H1 (cell line): ENCODE measurements around the gene OGFRL1. TPM values are rescaled to one million over a fixed set of nuclear protein-coding genes. Genes with fewer than 3 reads are reported as not detected.

Source experiments
- CTCF ChIA-PET: fragments of 300-600 bp; sonication (Branson Sonifier 250); formaldehyde crosslinking; loops from one replicate; lab custom pipeline; 2021; ENCODE audit not compliant: partially characterized antibody; lab: Charles Lee
- POLR2A ChIA-PET: fragments of 300-600 bp; sonication (Branson Sonifier 250); formaldehyde crosslinking; loops from one replicate; lab custom pipeline; 2021; ENCODE audit warnings: inconsistent platforms; ENCODE audit not compliant: partially characterized antibody; lab: Charles Lee
- DNase-seq, 2 experiments: peaks; one replicate each; pipeline versions ENCODE4 v3.0.0 to v3.0.0-alpha.2; 2010 to 2022; ENCODE audit warnings: low spot score in 2 of 2, low read depth in 1 of 2, mixed read lengths in 1 of 2
- FAIRE-seq: peaks from 2 replicates; lab custom pipeline; 2011; peaks lifted over from hg19 to GRCh38; lab: Jason Lieb, UNC
- H2AFZ ChIP-seq: 2 replicates; pipeline ENCODE4 v1.8.1; 2012; ENCODE audit warnings: low read length, inconsistent platforms
- H2AK5ac ChIP-seq: 2 replicates; pipeline ENCODE4 v1.6.1; 2013; ENCODE audit warnings: low read depth, low read length
- H2BK120ac ChIP-seq: replicated peaks from 2 replicates; pipeline ENCODE3; 2013; ENCODE audit warnings: low read depth, low read length, inconsistent platforms
- H2BK12ac ChIP-seq: 2 replicates; pipeline ENCODE4 v1.6.1; 2013; ENCODE audit warnings: low read depth, low read length
- H2BK15ac ChIP-seq: 2 replicates; pipeline ENCODE4 v1.6.1; 2013; ENCODE audit warnings: low read length
- H2BK20ac ChIP-seq: 2 replicates; pipeline ENCODE4 v1.6.1; 2013; ENCODE audit warnings: low read length
- H2BK5ac ChIP-seq: 2 replicates; pipeline ENCODE4 v1.6.1; 2013; ENCODE audit warnings: low read depth, low read length
- H3K14ac ChIP-seq: 2 replicates; pipeline ENCODE4 v1.6.1; 2013; ENCODE audit warnings: inconsistent platforms; ENCODE audit not compliant: insufficient read length
- H3K18ac ChIP-seq: 2 replicates; pipeline ENCODE4 v1.6.1; 2013; ENCODE audit warnings: low read length; ENCODE audit errors: extremely low read depth
- H3K23ac ChIP-seq: 2 replicates; pipeline ENCODE4 v1.6.1; 2013; ENCODE audit warnings: inconsistent platforms; ENCODE audit not compliant: insufficient read length
- H3K23me2 ChIP-seq: 2 replicates; pipeline ENCODE4 v1.6.1; 2013; ENCODE audit warnings: low read depth, low read length
- H3K27ac ChIP-seq: 2 replicates; pipeline ENCODE4 v1.6.1; 2011; ENCODE audit warnings: low read depth, low read length, inconsistent platforms
- H3K27me3 ChIP-seq, 4 experiments: replicated peaks in 1 of 4; 1 replicate in 1 of 4; 2 replicates in 3 of 4; pipeline versions ENCODE4 v1.6.1 to v1.8.1; 2011 to 2013; ENCODE audit warnings: low read length in 3 of 4, mild to moderate bottlenecking in 3 of 4, inconsistent platforms in 2 of 4, mixed read lengths in 2 of 4, moderate library complexity in 1 of 4; ENCODE audit not compliant: control insufficient read depth in 3 of 4, insufficient read depth in 3 of 4; ENCODE audit errors: extremely low read depth in 1 of 4
- H3K36me3 ChIP-seq, 4 experiments: 2 replicates each; pipeline versions ENCODE4 v1.6.1 to v1.8.1; 2011 to 2013; ENCODE audit warnings: mild to moderate bottlenecking in 4 of 4, low read length in 3 of 4, moderate library complexity in 2 of 4, control low read depth in 1 of 4, inconsistent platforms in 1 of 4; ENCODE audit not compliant: insufficient read depth in 4 of 4, control insufficient read depth in 2 of 4
- H3K4ac ChIP-seq: replicated peaks from 2 replicates; pipeline ENCODE3; 2013; ENCODE audit warnings: low read length, low read depth, mixed read lengths, inconsistent platforms; ENCODE audit not compliant: insufficient read length
- H3K4me1 ChIP-seq, 4 experiments: replicated peaks in 1 of 4; 1 replicate in 1 of 4; 2 replicates in 3 of 4; pipeline versions ENCODE4 v1.6.1 to v1.8.1; 2011 to 2013; ENCODE audit warnings: low read length in 3 of 4, inconsistent platforms in 2 of 4, mixed read lengths in 1 of 4; ENCODE audit not compliant: insufficient read depth in 4 of 4, control insufficient read depth in 3 of 4
- H3K4me2 ChIP-seq, 2 experiments: 2 replicates each; pipeline versions ENCODE4 v1.6.1 to v1.8.1; 2011 to 2013; ENCODE audit warnings: low read depth in 2 of 2, low read length in 2 of 2, control low read depth in 1 of 2, inconsistent platforms in 1 of 2, mild to moderate bottlenecking in 1 of 2; ENCODE audit not compliant: insufficient read depth in 1 of 2
- H3K4me3 ChIP-seq, 4 experiments: fragments of 200-600, 300-600 bp in 1 of 4; sonication (generic), shearing (Covaris generic), sonication (Bioruptor Twin) in 1 of 4; 2 replicates each; pipeline versions ENCODE4 v1.5.1 to v1.8.1; 2011 to 2016; ENCODE audit warnings: low read length in 4 of 4, low read depth in 3 of 4, control low read depth in 2 of 4, inconsistent platforms in 2 of 4, mild to moderate bottlenecking in 2 of 4, mixed read lengths in 1 of 4, moderate library complexity in 1 of 4; ENCODE audit not compliant: insufficient read depth in 2 of 4; ENCODE audit errors: extremely low read depth in 1 of 4
- H3K56ac ChIP-seq: replicated peaks from 2 replicates; pipeline ENCODE3; 2013; ENCODE audit warnings: low read depth, mild to moderate bottlenecking, mixed read lengths, low read length, inconsistent platforms; ENCODE audit not compliant: insufficient read length
- H3K79me1 ChIP-seq: 2 replicates; pipeline ENCODE4 v1.6.1; 2013; ENCODE audit warnings: low read depth, low read length, control low read depth
- H3K79me2 ChIP-seq, 2 experiments: 2 replicates each; pipeline versions ENCODE4 v1.6.1 to v1.8.1; 2012 to 2013; ENCODE audit warnings: low read length in 2 of 2, mild to moderate bottlenecking in 2 of 2, inconsistent platforms in 1 of 2; ENCODE audit not compliant: insufficient read depth in 2 of 2, control insufficient read depth in 1 of 2
- H3K9ac ChIP-seq, 4 experiments: replicated peaks in 1 of 4; 1 replicate in 1 of 4; 2 replicates in 3 of 4; pipeline versions ENCODE4 v1.6.1 to v1.8.1; 2011 to 2013; ENCODE audit warnings: low read depth in 3 of 4, low read length in 3 of 4, control low read depth in 2 of 4, mild to moderate bottlenecking in 2 of 4, moderate library complexity in 2 of 4, inconsistent platforms in 1 of 4; ENCODE audit errors: extremely low read depth in 1 of 4
- H3K9me3 ChIP-seq, 2 experiments: 2 replicates each; pipeline versions ENCODE4 v1.6.1 to v1.8.1; 2012 to 2013; ENCODE audit warnings: mild to moderate bottlenecking in 2 of 2, moderate library complexity in 2 of 2, control low read depth in 1 of 2, inconsistent platforms in 1 of 2, low read depth in 1 of 2, low read length in 1 of 2, mixed read lengths in 1 of 2; ENCODE audit not compliant: insufficient read depth in 2 of 2
- H4K20me1 ChIP-seq, 2 experiments: replicated peaks in 1 of 2; 2 replicates each; pipeline versions ENCODE3 to v1.8.1; 2011 to 2013; ENCODE audit warnings: inconsistent platforms in 2 of 2, low read length in 2 of 2, mild to moderate bottlenecking in 1 of 2; ENCODE audit not compliant: insufficient read depth in 2 of 2, control insufficient read depth in 1 of 2
- H4K5ac ChIP-seq: 2 replicates; pipeline ENCODE4 v1.6.1; 2013; ENCODE audit warnings: low read length, low read depth, mixed read lengths, inconsistent platforms; ENCODE audit not compliant: insufficient read length
- H4K8ac ChIP-seq: 2 replicates; pipeline ENCODE4 v1.8.0; 2013; ENCODE audit warnings: mild to moderate bottlenecking, moderate library complexity, low read length, inconsistent platforms; ENCODE audit not compliant: insufficient read depth; ENCODE audit errors: extremely low read depth
- H4K91ac ChIP-seq: replicated peaks from 2 replicates; pipeline ENCODE3; 2013; ENCODE audit warnings: low read length, mixed read lengths, inconsistent platforms; ENCODE audit not compliant: insufficient read length
- CHD2 ChIP-seq: IDR thresholded peaks from 2 replicates; pipeline ENCODE4 v1.6.1; 2012; ENCODE audit warnings: low read length, improper control_type of control experiment
- FOSL1 ChIP-seq: IDR thresholded peaks from 2 replicates; pipeline ENCODE4 v1.6.1; 2011; ENCODE audit warnings: mild to moderate bottlenecking, low read depth, low read length, moderate library complexity; ENCODE audit not compliant: insufficient read depth
- JUN ChIP-seq: IDR thresholded peaks from 2 replicates; pipeline ENCODE4 v1.6.1; 2011; ENCODE audit warnings: low read depth, mild to moderate bottlenecking, improper control_type of control experiment, low read length
- POLR2AphosphoS5 ChIP-seq: IDR thresholded peaks from 2 replicates; pipeline ENCODE4 v1.6.1; 2011; ENCODE audit warnings: low read depth, low read length
- RFX5 ChIP-seq: IDR thresholded peaks from 2 replicates; pipeline ENCODE4 v1.6.1; 2011; ENCODE audit warnings: low read depth, low read length, improper control_type of control experiment, borderline replicate concordance
- RXRA ChIP-seq: IDR thresholded peaks from 2 replicates; pipeline ENCODE4 v1.6.1; 2011; ENCODE audit warnings: low read depth, mild to moderate bottlenecking, low read length, moderate library complexity; ENCODE audit not compliant: insufficient read depth
- SIN3A ChIP-seq, 2 experiments: IDR thresholded peaks in 1 of 2; conservative IDR thresholded peaks in 1 of 2; 2 replicates each; pipeline ENCODE4 v1.6.1; 2011 to 2012; ENCODE audit warnings: low read length in 2 of 2, improper control_type of control experiment in 1 of 2, low read depth in 1 of 2, mild to moderate bottlenecking in 1 of 2
- SP1 ChIP-seq: IDR thresholded peaks from 2 replicates; pipeline ENCODE4 v1.6.1; 2011; ENCODE audit warnings: low read depth, low read length
- SUZ12 ChIP-seq: fragments of 200-600 bp; sonication (generic); IDR thresholded peaks from 2 replicates; pipeline ENCODE4 v1.6.1; 2012; ENCODE audit warnings: mild to moderate bottlenecking, inconsistent platforms, low read length, moderate library complexity, mixed read lengths
- TAF1 ChIP-seq: IDR thresholded peaks from 2 replicates; pipeline ENCODE4 v1.6.1; 2011; ENCODE audit warnings: mild to moderate bottlenecking, low read depth, low read length
- TBP ChIP-seq: IDR thresholded peaks from 2 replicates; pipeline ENCODE4 v1.6.1; 2011; ENCODE audit warnings: low read depth, low read length, improper control_type of control experiment
- ZNF274 ChIP-seq: IDR thresholded peaks from 2 replicates; pipeline ENCODE4 v1.7.0; 2012; ENCODE audit warnings: low read length, borderline replicate concordance; ENCODE audit errors: extremely low read depth
- polyA plus RNA-seq, 7 experiments: library from polyadenylated mRNA; depleted of rRNA in 3 of 7; stranded (reverse) in 5 of 7; unstranded in 2 of 7; fragments of >200 nt in 5 of 7; fragments of 200-250 nt in 2 of 7; gene quantifications; 1 replicate in 5 of 7; 2 replicates in 1 of 7; 4 replicates in 1 of 7; pipeline versions ENCODE4 v1.2.1 to v1.2.3, GENCODE V29; 2011 to 2013; ENCODE audit warnings: missing spikeins in 2 of 7, mixed read lengths in 2 of 7
- total RNA-seq: library from RNA; stranded (reverse); fragmentation: NEBNext Ultra II Directional; extraction: Animal tissue kit (Norgen Biotek cat#: 25700); gene quantifications from 2 replicates; pipeline ENCODE4 v1.2.1, GENCODE V29; 2021
- TF ChIP-seq, protein P1 (sequence below): IDR thresholded peaks from 2 replicates; pipeline ENCODE4 v1.6.1; 2011; ENCODE audit warnings: low read depth, mild to moderate bottlenecking, low read length; ENCODE audit not compliant: insufficient read depth

OGFRL1 gene
- total and polyA plus RNA-seq, 2 of the 8 experiments (the other 6 are each of a cell fraction or from before 2014, with no cell fraction given), result 1.1 to 9.0 TPM

DNA sequence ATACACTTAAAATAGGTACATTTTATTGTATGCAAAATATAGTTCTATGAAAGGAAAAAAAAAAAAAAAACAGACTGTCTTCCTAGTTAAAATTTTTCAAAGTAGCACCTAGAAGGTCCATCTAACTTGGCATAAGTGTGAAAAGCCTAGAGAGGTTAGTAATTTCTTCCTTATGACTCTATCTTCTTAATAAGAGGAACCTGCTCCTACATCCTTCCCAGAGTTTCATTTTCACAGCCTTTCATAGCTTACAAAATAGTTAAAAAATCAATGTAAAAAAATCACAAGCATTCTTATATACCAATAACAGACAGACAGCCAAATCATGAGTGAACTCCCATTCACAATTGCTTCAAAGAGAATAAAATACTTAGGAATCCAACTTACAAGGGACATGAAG, 28.8 kb downstream of the OGFRL1 start:
- Histone ChIP-seq H3K18ac (no peak overlapping the region), H3K23ac (no peak overlapping the region), H3K4me3 (no peak overlapping the region), H3K4ac (no peak overlapping the region), H2BK20ac (no peak overlapping the region), H3K23me2 (no peaks in the 10 kb centered on the region), H3K14ac (no peak overlapping the region), H2AFZ (no peak overlapping the region), H3K9ac (no peak overlapping the region), H3K9me3 (no peaks in the 10 kb centered on the region), H2BK12ac (no peak overlapping the region), H3K27me3 (no peaks in the 10 kb centered on the region), H3K4me2 (no peak overlapping the region), H3K79me2 (no peaks in the 10 kb centered on the region), H2AK5ac (no peak overlapping the region), H4K20me1 (no peaks in the 10 kb centered on the region), H3K79me1 (no peaks in the 10 kb centered on the region), H4K8ac (no peak overlapping the region), H3K27ac (no peak overlapping the region), H2BK120ac (no peak overlapping the region), H2BK15ac (no peak overlapping the region), H3K4me1 (no peaks in the 10 kb centered on the region), H4K5ac (no peak overlapping the region), H3K36me3 (no peaks in the 10 kb centered on the region), H2BK5ac (no peak overlapping the region), H3K56ac (no peak overlapping the region), H4K91ac (no peak overlapping the region)
- no peak for FAIRE-seq
- POLR2A ChIA-PET, result no interaction called here
- DNase-seq, result no peak
- TF ChIP-seq ZNF274, result no peak
- TF ChIP-seq SP1, result no peak
- TF ChIP-seq POLR2AphosphoS5, result no peak
- no peak for TF ChIP-seq FOSL1
- TF ChIP-seq CHD2, result no peak
- TF ChIP-seq TBP, result no peak
- TF ChIP-seq SIN3A (conservative IDR thresholded peaks at IDR 0.05 in 1 of 2, IDR thresholded peaks at IDR 0.05 in 1 of 2; ENCODE audit: low read depth in 1 of 2, low read length in 2 of 2), result no peak
- TF ChIP-seq SUZ12, result no peak
- TF ChIP-seq JUN, result no peak
- TF ChIP-seq RXRA, result no peak
- TF ChIP-seq TAF1, result no peak
- TF ChIP-seq, protein P1, sequence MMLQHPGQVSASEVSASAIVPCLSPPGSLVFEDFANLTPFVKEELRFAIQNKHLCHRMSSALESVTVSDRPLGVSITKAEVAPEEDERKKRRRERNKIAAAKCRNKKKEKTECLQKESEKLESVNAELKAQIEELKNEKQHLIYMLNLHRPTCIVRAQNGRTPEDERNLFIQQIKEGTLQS, result no peak
- no peak for TF ChIP-seq RFX5
- CTCF ChIA-PET, result interaction anchor here (0.6 to 1.0 kb wide), 2 partner anchors 59 to 126 kb away, joined by 3 read pairs; no protein-coding TSS in a partner anchor
